GM12878 (cell line): ENCODE data around the gene FRS3. TPM values are rescaled to one million over a fixed set of nuclear protein-coding genes. Genes with fewer than 3 reads are reported as not detected.

Source experiments
- ATAC-seq: fragments of 200-7000 bp; cut with Tn5 transposase; 3 replicates; pipeline ENCODE4 v1.9.1; 2020; ENCODE audit warnings: mild to moderate bottlenecking, moderate library complexity
- BruUV-seq: library from RNA; stranded (reverse); fragments of 400-500 nt; replicated peaks from 2 replicates; lab custom pipeline; 2021; lab: Mats Ljungman, UMichigan
- CTCF ChIA-PET: fragments of 300-600 bp; sonication (Branson Sonifier 250); formaldehyde crosslinking; extraction: SDS; loops from one replicate; lab custom pipeline; 2021; ENCODE audit warnings: inconsistent platforms; lab: Yijun Ruan, JAX
- POLR2A ChIA-PET: fragments of 350-600 bp; formaldehyde crosslinking; extraction: SDS; loops from one replicate; lab custom pipeline; 2021; ENCODE audit warnings: inconsistent platforms; lab: Charles Lee
- RAD21 ChIA-PET: fragments of 300-600 bp; sonication (Branson Sonifier 250); formaldehyde crosslinking; loops from one replicate; lab custom pipeline; 2023; ENCODE audit warnings: antibody characterized with exemption; ENCODE audit not compliant: unreplicated experiment; lab: Charles Lee
- SMC1A ChIA-PET: fragments of 300-600 bp; sonication (Branson Sonifier 250); formaldehyde crosslinking; loops from one replicate; lab custom pipeline; 2023; ENCODE audit not compliant: unreplicated experiment, uncharacterized antibody; lab: Charles Lee
- DNase-seq: peaks from one replicate; pipeline ENCODE4 v3.0.0-alpha.2; 2011; ENCODE audit warnings: low read depth, low spot score
- FAIRE-seq: peaks from 3 replicates; lab custom pipeline; 2011; peaks lifted over from hg19 to GRCh38; lab: Jason Lieb, UNC
- H2AFZ ChIP-seq: 2 replicates; pipeline ENCODE4 v1.6.0; 2011; ENCODE audit warnings: low read depth, low read length, control low read depth; ENCODE audit not compliant: control insufficient read depth
- H3K27ac ChIP-seq: 2 replicates; pipeline ENCODE4 v1.5.1; 2011; ENCODE audit warnings: control low read depth; ENCODE audit not compliant: control insufficient read depth, insufficient read depth
- H3K27me3 ChIP-seq, 2 experiments: replicated peaks in 1 of 2; 2 replicates each; pipeline versions ENCODE4 v1.6.0 to v1.6.1; 2011; ENCODE audit warnings: low read length in 1 of 2; ENCODE audit not compliant: control insufficient read depth in 2 of 2, insufficient read depth in 2 of 2
- H3K36me3 ChIP-seq, 2 experiments: 2 replicates each; pipeline ENCODE4 v1.5.1; 2011; ENCODE audit warnings: low read length in 1 of 2; ENCODE audit not compliant: control insufficient read depth in 2 of 2, insufficient read depth in 2 of 2
- H3K4me1 ChIP-seq: 2 replicates; pipeline ENCODE4 v1.6.1; 2011; ENCODE audit warnings: mild to moderate bottlenecking, low read length, moderate library complexity, mixed read lengths; ENCODE audit not compliant: control insufficient read depth, insufficient read depth
- H3K4me2 ChIP-seq: 2 replicates; pipeline ENCODE4 v1.6.0; 2011; ENCODE audit warnings: control low read depth; ENCODE audit not compliant: control insufficient read depth, insufficient read depth
- H3K4me3 ChIP-seq: fragments of 200-600 bp; sonication (generic); 2 replicates; pipeline ENCODE4 v1.5.1; 2016
- H3K79me2 ChIP-seq: 2 replicates; pipeline ENCODE4 v1.6.0; 2011; ENCODE audit warnings: low read length; ENCODE audit not compliant: control insufficient read depth, insufficient read depth
- H3K9ac ChIP-seq: 2 replicates; pipeline ENCODE4 v1.8.0; 2011; ENCODE audit warnings: low read length, control low read depth, mixed read lengths; ENCODE audit not compliant: control insufficient read depth, insufficient read depth
- H3K9me3 ChIP-seq: replicated peaks from 3 replicates; pipeline ENCODE4 v1.5.1; 2011; ENCODE audit warnings: mild to moderate bottlenecking, low read length; ENCODE audit not compliant: control insufficient read depth, insufficient read depth
- H4K20me1 ChIP-seq: 2 replicates; pipeline ENCODE4 v1.6.0; 2011; ENCODE audit not compliant: control insufficient read depth, insufficient read depth
- CUX1 ChIP-seq: IDR thresholded peaks from 2 replicates; pipeline ENCODE4 v1.6.1; 2012; ENCODE audit warnings: improper control_type of control experiment, low read depth, low read length; ENCODE audit not compliant: insufficient replicate concordance
- FOXM1 ChIP-seq: IDR thresholded peaks from 2 replicates; pipeline ENCODE4 v1.6.1; 2012; ENCODE audit warnings: low read depth, mild to moderate bottlenecking, inconsistent platforms, low read length, moderate library complexity
- MXI1 ChIP-seq: fragments of 150-350 bp; IDR thresholded peaks from 2 replicates; pipeline ENCODE4 v1.6.1; 2011; ENCODE audit warnings: low read depth, mild to moderate bottlenecking, inconsistent platforms, low read length, improper control_type of control experiment
- ZNF207 ChIP-seq: fragments of 450-650 bp; IDR thresholded peaks from 2 replicates; pipeline ENCODE4 v1.6.1; 2014; ENCODE audit warnings: antibody characterized with exemption, mild to moderate bottlenecking, borderline replicate concordance
- WGBS: methylation state at CpG from one replicate; pipeline ENCODE4 v1.1.6; 2016; ENCODE audit warnings: low lambda C conversion rate; ENCODE audit not compliant: insufficient replicate concordance, insufficient coverage; ENCODE audit errors: missing lambda C conversion rate; 5-methylcytosine and 5-hydroxymethylcytosine counted together
- in situ Hi-C: fragments of 300-500 bp; cut with MboI; formaldehyde crosslinking; loops from 9 replicates; pipeline ENCODE4 v1.14.3; 2018; ENCODE audit warnings: mixed read lengths
- intact Hi-C: fragments of 100-400 bp; cut with micrococcal nuclease; formaldehyde crosslinking; loops from one replicate; pipeline ENCODE4 v1.14.2; 2022; ENCODE audit not compliant: unreplicated experiment
- polyA plus RNA-seq, 11 experiments: library from polyadenylated mRNA; depleted of rRNA in 4 of 11; unstranded in 6 of 11; stranded (reverse) in 5 of 11; fragments of >200 nt; fragmentation: Nextera tagmentation in 4 of 11; fragmentation: Illumina TruSeq in 1 of 11; extraction: Ambion mirVana in 4 of 11; extraction: Trizol in 1 of 11; gene quantifications; 1 replicate in 1 of 11; 2 replicates in 10 of 11; pipeline versions ENCODE4 v1.2.1 to v1.2.3, GENCODE V29; 2011 to 2016; ENCODE audit warnings: inconsistent platforms in 2 of 11, missing spikeins in 2 of 11, low read depth in 1 of 11
- total RNA-seq, 4 experiments: library from RNA; depleted of rRNA in 3 of 4; stranded (reverse); fragments of >200 nt in 3 of 4; fragmentation: Illumina TruSeq in 1 of 4; extraction: Trizol in 1 of 4; gene quantifications; 2 replicates each; pipeline versions ENCODE4 v1.2.1 to v1.2.3, GENCODE V29; 2013 to 2021
- TF ChIP-seq, protein P1 (sequence below): fragments of 450-650 bp; conservative IDR thresholded peaks from 2 replicates; pipeline ENCODE4 v1.6.1; 2017; ENCODE audit warnings: mild to moderate bottlenecking, moderate library complexity

The FRS3 gene
- total and polyA plus RNA-seq, 10 of the 15 experiments (the other 5 are each of a cell fraction or from before 2014, with no cell fraction given), result 0.05 to 3.4 (median 1.5) TPM

DNA sequence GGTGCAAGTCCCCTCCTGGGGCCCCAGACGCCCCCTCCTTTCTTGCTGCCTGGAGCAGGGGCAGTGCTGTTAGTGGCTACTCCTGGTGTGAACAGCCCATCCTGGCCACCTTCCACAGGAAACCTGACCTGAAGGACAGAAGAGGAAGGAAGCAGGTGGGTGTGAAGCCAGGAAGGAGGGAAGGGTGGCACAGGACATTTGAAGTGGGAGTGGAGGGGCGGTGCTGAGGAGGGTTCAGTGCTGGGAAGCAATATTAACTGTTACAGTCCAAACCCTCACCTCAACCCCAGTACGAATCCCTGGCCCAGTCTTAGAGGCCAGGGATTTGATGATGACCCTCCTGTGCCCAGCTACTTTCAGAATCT is 1.6 kb upstream of the FRS3 start:
- no peak for ATAC-seq
- no peak overlapping the region for H3K27ac ChIP-seq
- no peak for DNase-seq
- 10% methylated on average over 3 of the region's 3 CpGs for WGBS
- peaks cover 29% of the 10 kb centered on the region for H3K4me1 ChIP-seq
- no peak overlapping the region for H3K4me2 ChIP-seq
- BruUV-seq, result no TSS peak
- intact Hi-C loops, result loop anchor here (2.0 to 5.0 kb wide), 2 partner anchors 385 to 431 kb away; no protein-coding TSS in a partner anchor
- H3K27me3 ChIP-seq, result no peaks in the 10 kb centered on the region
- H3K4me3 ChIP-seq, result no peak overlapping the region
- H3K9me3 ChIP-seq, result no peaks in the 10 kb centered on the region
- H2AFZ ChIP-seq, result no peak overlapping the region
- no peaks in the 10 kb centered on the region for H3K79me2 ChIP-seq
- ChIA-PET RAD21 (interaction anchor here (1.0 to 1.9 kb wide), 2 partner anchors 48 to 264 kb away, joined by 3 to 9 read pairs; no protein-coding TSS in a partner anchor), POLR2A (no interaction called here), CTCF (interaction anchor here (0.9 to 8.3 kb wide), 5 partner anchors 10 to 324 kb away, joined by 3 to 141 read pairs (median 4); no protein-coding TSS in a partner anchor)
- peaks cover 0 to 3% of the 10 kb centered on the region in 2 experiments; a peak in 1 of 4 replicates for H3K36me3 ChIP-seq
- H3K9ac ChIP-seq, result no peak overlapping the region
- H4K20me1 ChIP-seq, result no peaks in the 10 kb centered on the region
- in situ Hi-C loops, result no loop called here
- TF ChIP-seq ZNF207 (no peak), FOXM1 (no peak), MXI1 (no peak), CUX1 (no peak)
- TF ChIP-seq, protein P1, sequence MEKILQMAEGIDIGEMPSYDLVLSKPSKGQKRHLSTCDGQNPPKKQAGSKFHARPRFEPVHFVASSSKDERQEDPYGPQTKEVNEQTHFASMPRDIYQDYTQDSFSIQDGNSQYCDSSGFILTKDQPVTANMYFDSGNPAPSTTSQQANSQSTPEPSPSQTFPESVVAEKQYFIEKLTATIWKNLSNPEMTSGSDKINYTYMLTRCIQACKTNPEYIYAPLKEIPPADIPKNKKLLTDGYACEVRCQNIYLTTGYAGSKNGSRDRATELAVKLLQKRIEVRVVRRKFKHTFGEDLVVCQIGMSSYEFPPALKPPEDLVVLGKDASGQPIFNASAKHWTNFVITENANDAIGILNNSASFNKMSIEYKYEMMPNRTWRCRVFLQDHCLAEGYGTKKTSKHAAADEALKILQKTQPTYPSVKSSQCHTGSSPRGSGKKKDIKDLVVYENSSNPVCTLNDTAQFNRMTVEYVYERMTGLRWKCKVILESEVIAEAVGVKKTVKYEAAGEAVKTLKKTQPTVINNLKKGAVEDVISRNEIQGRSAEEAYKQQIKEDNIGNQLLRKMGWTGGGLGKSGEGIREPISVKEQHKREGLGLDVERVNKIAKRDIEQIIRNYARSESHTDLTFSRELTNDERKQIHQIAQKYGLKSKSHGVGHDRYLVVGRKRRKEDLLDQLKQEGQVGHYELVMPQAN, result no peak
- TF ChIP-seq, all 136 proteins: peak for 0
- no peak for FAIRE-seq
- SMC1A ChIA-PET, result interaction anchor here (2.7 kb wide), 1 partner anchor 263 kb away, joined by 20 read pairs; no protein-coding TSS in a partner anchor
